Measurements from ENCODE around the gene CCDC83. TPM values are rescaled to one million over a fixed set of nuclear protein-coding genes. Genes with fewer than 3 reads are reported as not detected.
A peak's percentile ranks its signal among the peaks of the same experiment; 100 is the strongest.
"Not testable (repeated sequence)": the region's sequence is repeated elsewhere in the genome, so short reads cannot be mapped to it uniquely, and the experiment has no call there.

Gene CCDC83
- total RNA-seq, 1 donor, result not detected

DNA sequence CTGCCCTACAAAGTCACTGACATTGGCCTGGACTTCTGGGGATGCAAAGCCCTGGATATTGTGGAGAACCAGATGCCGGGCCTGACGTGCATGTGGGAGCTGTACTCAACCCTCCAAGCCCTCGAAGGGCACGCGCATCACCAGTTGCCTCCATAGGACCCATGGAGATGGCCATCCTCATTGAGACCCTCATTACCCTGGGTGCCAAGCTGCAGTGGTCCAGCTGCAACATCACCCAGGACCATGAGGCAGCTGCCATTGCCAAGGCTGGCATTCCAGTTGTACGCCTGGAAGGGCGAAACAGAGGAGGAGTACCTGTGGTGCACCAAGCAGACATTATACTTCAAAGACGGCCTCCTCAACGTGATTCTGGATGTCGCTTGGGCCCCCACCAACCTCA lies 1.9 kb downstream of the CCDC83 start:
- H3K4me3 ChIP-seq (ENCODE audit: low read depth, low read length), result no peak overlapping the region
- TF ChIP-seq, protein P1, sequence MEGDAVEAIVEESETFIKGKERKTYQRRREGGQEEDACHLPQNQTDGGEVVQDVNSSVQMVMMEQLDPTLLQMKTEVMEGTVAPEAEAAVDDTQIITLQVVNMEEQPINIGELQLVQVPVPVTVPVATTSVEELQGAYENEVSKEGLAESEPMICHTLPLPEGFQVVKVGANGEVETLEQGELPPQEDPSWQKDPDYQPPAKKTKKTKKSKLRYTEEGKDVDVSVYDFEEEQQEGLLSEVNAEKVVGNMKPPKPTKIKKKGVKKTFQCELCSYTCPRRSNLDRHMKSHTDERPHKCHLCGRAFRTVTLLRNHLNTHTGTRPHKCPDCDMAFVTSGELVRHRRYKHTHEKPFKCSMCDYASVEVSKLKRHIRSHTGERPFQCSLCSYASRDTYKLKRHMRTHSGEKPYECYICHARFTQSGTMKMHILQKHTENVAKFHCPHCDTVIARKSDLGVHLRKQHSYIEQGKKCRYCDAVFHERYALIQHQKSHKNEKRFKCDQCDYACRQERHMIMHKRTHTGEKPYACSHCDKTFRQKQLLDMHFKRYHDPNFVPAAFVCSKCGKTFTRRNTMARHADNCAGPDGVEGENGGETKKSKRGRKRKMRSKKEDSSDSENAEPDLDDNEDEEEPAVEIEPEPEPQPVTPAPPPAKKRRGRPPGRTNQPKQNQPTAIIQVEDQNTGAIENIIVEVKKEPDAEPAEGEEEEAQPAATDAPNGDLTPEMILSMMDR (IDR thresholded peaks at IDR 0.05; ENCODE audit: insufficient read depth, low read depth, low read length), result no peak
- DNase-seq (ENCODE audit: low read depth), result no peak

GRCh38 chr11:85859541-85859940 lies 4.4 kb downstream of the CCDC83 start:
- not testable (repeated sequence) for H3K4me3 ChIP-seq (ENCODE audit: low read depth, low read length); DNase-seq (ENCODE audit: low read depth)

DNA sequence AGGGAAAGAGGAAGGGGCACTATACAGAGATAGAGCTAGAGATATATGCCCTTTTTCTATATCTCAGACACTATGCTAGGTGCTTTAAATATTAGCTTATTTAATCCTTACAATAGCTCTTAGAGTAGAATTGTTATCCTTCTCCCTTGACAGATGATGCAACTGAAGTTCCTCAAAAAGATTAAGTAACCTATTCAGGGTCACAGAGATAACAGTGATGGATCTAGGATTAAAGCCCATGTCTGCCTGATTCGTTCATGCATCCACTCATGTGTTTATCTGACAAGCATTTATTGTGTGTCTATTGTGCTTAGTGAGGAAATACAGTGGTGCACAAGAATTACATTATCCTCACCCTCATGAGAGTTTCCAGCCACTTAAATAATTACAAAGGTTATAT lies 8.7 kb downstream of the CCDC83 start:
- no peak overlapping the region for H3K4me3 ChIP-seq (ENCODE audit: low read depth, low read length)
- TF ChIP-seq, protein P1 (IDR thresholded peaks at IDR 0.05; ENCODE audit: insufficient read depth, low read depth, low read length), result no peak
- no peak for DNase-seq (ENCODE audit: low read depth)

GRCh38 chr11:85866137-85866827 lies 11.1 kb downstream of the CCDC83 start:
- no peak overlapping the region for H3K4me3 ChIP-seq (ENCODE audit: low read depth, low read length)
- TF ChIP-seq, protein P1 (IDR thresholded peaks at IDR 0.05; ENCODE audit: insufficient read depth, low read depth, low read length), result no peak
- no peak for DNase-seq (ENCODE audit: low read depth)

GRCh38 chr11:85867751-85868150 lies 12.6 kb downstream of the CCDC83 start:
- TF ChIP-seq, protein P1 (IDR thresholded peaks at IDR 0.05; ENCODE audit: insufficient read depth, low read depth, low read length), result no peak
- H3K4me3 ChIP-seq (ENCODE audit: low read depth, low read length), result no peak overlapping the region
- peak; percentile 7 for DNase-seq (ENCODE audit: low read depth)

GRCh38 chr11:85869781-85870180 lies 14.6 kb downstream of the CCDC83 start:
- no peak overlapping the region for H3K4me3 ChIP-seq (ENCODE audit: low read depth, low read length)
- TF ChIP-seq, protein P1 (IDR thresholded peaks at IDR 0.05; ENCODE audit: insufficient read depth, low read depth, low read length), result no peak
- no peak for DNase-seq (ENCODE audit: low read depth)

GRCh38 chr11:85874265-85874664 lies 19.1 kb downstream of the CCDC83 start:
- H3K4me3 ChIP-seq (ENCODE audit: low read depth, low read length), result no peak overlapping the region
- TF ChIP-seq, protein P1 (IDR thresholded peaks at IDR 0.05; ENCODE audit: insufficient read depth, low read depth, low read length), result no peak
- no peak for DNase-seq (ENCODE audit: low read depth)
